ENCODE results near the gene ZDHHC17. TPM values are rescaled to one million over a fixed set of nuclear protein-coding genes. Genes with fewer than 3 reads are reported as not detected.

ZDHHC17 gene
- total RNA-seq, 1 donor from 2014 or later, result 17.5 TPM

GRCh38 chr12:76890151-76891143 lies 126.5 kb downstream of the ZDHHC17 start:
- no peak for ATAC-seq (ENCODE audit: poor library complexity)
- intact Hi-C loops (cut with DNase I), result no loop called here
- DNase-seq, result no peak

DNA sequence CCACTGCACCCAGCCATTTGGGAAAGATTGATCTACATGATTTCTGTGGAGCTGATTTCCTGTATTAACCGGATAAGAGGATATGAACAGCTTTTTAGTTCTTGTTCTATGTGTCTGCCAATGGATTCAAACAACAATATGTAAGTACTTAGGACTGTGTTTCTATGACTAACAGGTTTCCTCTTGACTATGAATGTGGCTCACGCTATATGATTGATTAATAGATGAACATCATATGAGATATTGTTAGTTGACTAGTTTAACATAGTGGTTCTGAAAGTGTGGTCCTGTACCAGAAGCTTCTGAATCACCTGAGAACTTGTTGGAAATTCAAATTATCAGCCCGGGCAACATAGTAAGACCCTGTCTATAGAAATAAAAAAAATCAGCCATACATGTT lies 127.7 kb downstream of the ZDHHC17 start:
- ATAC-seq (ENCODE audit: poor library complexity) (no peak), DNase-seq (no peak)
- intact Hi-C loops (cut with DNase I), result no loop called here

GRCh38 chr12:76895796-76896195 lies 131.9 kb downstream of the ZDHHC17 start:
- no peak for DNase-seq
- no peak for ATAC-seq (ENCODE audit: poor library complexity)
- intact Hi-C loops (cut with DNase I), result no loop called here

DNA sequence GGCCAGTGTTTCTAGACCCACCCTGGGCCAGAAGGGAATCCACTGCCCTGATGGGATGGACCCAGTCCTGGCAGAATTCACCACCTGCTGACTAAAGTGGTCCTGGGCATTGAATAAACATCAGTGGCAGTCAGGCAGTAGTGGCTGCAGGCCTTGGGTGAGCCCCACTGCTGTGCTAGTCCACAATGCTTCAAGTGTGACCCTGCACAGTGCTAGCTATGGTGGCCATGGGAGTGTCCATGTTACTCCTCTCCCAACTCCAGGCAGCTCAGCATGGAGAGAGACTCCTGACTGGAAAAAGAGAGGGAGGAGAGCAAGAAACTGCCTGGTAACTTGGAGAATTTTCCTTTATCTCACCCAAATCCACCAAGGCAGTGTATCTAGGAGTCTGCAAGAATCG lies 132.4 kb downstream of the ZDHHC17 start:
- no peak for DNase-seq
- intact Hi-C loops (cut with DNase I), result no loop called here
- ATAC-seq (ENCODE audit: poor library complexity), result no peak

DNA sequence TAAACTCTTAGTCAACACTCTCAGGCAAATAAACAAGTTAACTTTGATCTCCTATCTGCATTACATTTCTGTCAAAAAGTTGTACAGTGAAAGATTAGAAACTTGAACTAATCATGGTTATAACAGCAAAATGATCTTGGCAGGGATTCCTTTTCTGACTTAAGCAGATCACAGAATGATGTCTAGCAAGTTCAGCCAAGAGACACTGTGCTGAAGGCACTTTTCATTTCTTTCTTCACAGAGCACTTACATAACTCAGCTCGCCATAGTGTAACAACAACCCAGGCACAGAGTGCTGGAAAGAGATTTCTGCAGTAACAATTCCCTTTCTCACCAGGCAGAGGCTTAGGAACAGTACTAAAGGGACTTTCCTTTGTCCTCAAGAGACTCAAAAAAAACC lies 134.5 kb downstream of the ZDHHC17 start:
- ATAC-seq (ENCODE audit: poor library complexity) (peak; percentile 62), DNase-seq (no peak)
- intact Hi-C loops (cut with DNase I), result no loop called here

GRCh38 chr12:76899522-76899921 lies 135.6 kb downstream of the ZDHHC17 start:
- no peak for DNase-seq
- intact Hi-C loops (cut with DNase I), result no loop called here
- no peak for ATAC-seq (ENCODE audit: poor library complexity)

- intact Hi-C loops (cut with DNase I), result no loop called here
- ATAC-seq (ENCODE audit: poor library complexity) (no peak), DNase-seq (no peak)
Observed at GRCh38 chr12:76901628-76902380, 137.9 kb downstream of the ZDHHC17 start.

Other genes with a start within 250 kb of the ZDHHC17 start
- 24.9 TPM for gene OSBPL8, start 204.3 kb upstream of the ZDHHC17 start, total RNA-seq
- gene CSRP2, start 114.9 kb downstream of the ZDHHC17 start, total RNA-seq, result 40.9 TPM